Esophagus squamous epithelium (tissue), 4 donors: Measurements from ENCODE around the gene NPIPA5.

Experiments
- POLR2A ChIP-seq, 4 donors: fragments of 450-650 bp; IDR thresholded peaks; one replicate each; pipeline ENCODE4 v1.6.1; 2017; ENCODE audit warnings: antibody characterized with exemption in 4 of 4, mild to moderate bottlenecking in 4 of 4, moderate library complexity in 3 of 4
- TF ChIP-seq, protein P1 (sequence below), 6 experiments: fragments of 450-650 bp in 4 of 6; fragments of 200-600 bp in 2 of 6; sonication (generic) in 2 of 6; IDR thresholded peaks; one replicate each; pipeline ENCODE4 v1.5.1; 2016 to 2019; ENCODE audit warnings: antibody characterized with exemption in 6 of 6, mild to moderate bottlenecking in 4 of 6, moderate library complexity in 4 of 6

DNA sequence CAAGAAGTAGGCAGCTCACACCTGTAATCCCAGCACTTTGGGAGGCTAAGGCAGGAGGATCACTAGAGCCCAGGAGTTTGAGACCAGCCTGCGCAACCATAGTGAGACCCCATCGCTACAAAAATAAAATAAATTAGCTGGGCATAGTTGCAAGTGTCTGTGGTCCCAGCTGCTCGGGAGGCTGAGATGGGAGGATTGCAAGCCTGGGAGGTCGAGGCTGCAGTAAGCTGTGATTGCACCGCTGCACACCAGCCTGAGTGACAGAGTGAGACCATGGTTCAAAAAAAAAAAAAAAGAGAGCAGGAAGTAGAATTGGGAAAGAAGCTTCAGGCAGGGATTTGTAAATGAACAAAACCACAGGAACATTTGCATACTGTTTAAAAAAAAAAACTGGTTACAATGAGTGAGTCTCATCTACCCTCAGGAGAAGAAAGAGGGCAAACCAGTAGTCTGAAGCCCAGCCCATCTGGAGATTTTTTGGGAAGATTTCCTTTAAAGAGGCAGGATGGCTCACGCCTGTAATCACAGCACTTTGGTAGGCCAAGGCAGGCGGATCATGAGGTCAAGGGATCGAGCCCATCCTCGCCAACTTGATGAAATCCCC is 25.4 kb upstream of the NPIPA5 start:
- TF ChIP-seq, protein P1, sequence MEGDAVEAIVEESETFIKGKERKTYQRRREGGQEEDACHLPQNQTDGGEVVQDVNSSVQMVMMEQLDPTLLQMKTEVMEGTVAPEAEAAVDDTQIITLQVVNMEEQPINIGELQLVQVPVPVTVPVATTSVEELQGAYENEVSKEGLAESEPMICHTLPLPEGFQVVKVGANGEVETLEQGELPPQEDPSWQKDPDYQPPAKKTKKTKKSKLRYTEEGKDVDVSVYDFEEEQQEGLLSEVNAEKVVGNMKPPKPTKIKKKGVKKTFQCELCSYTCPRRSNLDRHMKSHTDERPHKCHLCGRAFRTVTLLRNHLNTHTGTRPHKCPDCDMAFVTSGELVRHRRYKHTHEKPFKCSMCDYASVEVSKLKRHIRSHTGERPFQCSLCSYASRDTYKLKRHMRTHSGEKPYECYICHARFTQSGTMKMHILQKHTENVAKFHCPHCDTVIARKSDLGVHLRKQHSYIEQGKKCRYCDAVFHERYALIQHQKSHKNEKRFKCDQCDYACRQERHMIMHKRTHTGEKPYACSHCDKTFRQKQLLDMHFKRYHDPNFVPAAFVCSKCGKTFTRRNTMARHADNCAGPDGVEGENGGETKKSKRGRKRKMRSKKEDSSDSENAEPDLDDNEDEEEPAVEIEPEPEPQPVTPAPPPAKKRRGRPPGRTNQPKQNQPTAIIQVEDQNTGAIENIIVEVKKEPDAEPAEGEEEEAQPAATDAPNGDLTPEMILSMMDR (IDR thresholded peaks at IDR 0.05), result no peak
- TF ChIP-seq POLR2A (IDR thresholded peaks at IDR 0.05), result no peak
